ENCODE data around the gene ARID5A. TPM values are rescaled to one million over a fixed set of nuclear protein-coding genes. Genes with fewer than 3 reads are reported as not detected.

The ARID5A gene
- total and polyA plus RNA-seq, 2 of the 13 experiments (the other 11 are each of a cell fraction or from before 2014, with no cell fraction given) = 6.0 to 9.5 TPM

GRCh38 chr2:96556441-96557330, 20.1 kb downstream of the ARID5A start (continued):
- TF ChIP-seq ZNF367 (CRISPR knock-in tag; IDR thresholded peaks at IDR 0.05; ENCODE audit: borderline replicate concordance) = no peak
- peak; percentile 82 for TF ChIP-seq MAZ (IDR thresholded peaks at IDR 0.05; ENCODE audit: borderline replicate concordance, low read depth, low read length)
- peak; percentile 52; the same call in 1 of the 2 replicates for TF ChIP-seq MAZ (CRISPR knock-in tag; IDR thresholded peaks at IDR 0.05; ENCODE audit: low read depth)
- TF ChIP-seq ZBTB4 (CRISPR knock-in tag; IDR thresholded peaks at IDR 0.05; ENCODE audit: borderline replicate concordance) = peak; percentile 70; the same call in 1 of the 2 replicates
- no peak for TF ChIP-seq TIGD3 (CRISPR knock-in tag; IDR thresholded peaks at IDR 0.05; ENCODE audit: borderline replicate concordance)
- peak; percentile 97; the same call in 1 of the 2 replicates for TF ChIP-seq SIN3A (IDR thresholded peaks at IDR 0.05; ENCODE audit: borderline replicate concordance, low read depth, low read length)
- TF ChIP-seq MTA1 (CRISPR knock-in tag; IDR thresholded peaks at IDR 0.05; ENCODE audit: borderline replicate concordance) = no peak
- TF ChIP-seq RNF2 (conservative IDR thresholded peaks at IDR 0.05; ENCODE audit: low read depth) = peak; percentile 90
- TF ChIP-seq, protein P1, sequence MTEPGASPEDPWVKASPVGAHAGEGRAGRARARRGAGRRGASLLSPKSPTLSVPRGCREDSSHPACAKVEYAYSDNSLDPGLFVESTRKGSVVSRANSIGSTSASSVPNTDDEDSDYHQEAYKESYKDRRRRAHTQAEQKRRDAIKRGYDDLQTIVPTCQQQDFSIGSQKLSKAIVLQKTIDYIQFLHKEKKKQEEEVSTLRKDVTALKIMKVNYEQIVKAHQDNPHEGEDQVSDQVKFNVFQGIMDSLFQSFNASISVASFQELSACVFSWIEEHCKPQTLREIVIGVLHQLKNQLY (CRISPR knock-in tag; IDR thresholded peaks at IDR 0.05) = peak; percentile 87
- no peak for TF ChIP-seq DBP (CRISPR knock-in tag; IDR thresholded peaks at IDR 0.05; ENCODE audit: not compliant biosample characterization)
- TF ChIP-seq ZNF790 (CRISPR knock-in tag; IDR thresholded peaks at IDR 0.05; ENCODE audit: borderline replicate concordance) = no peak
- peak; percentile 83; the same call in 1 of the 2 replicates for TF ChIP-seq KDM5B (CRISPR knock-in tag; IDR thresholded peaks at IDR 0.05; ENCODE audit: borderline replicate concordance)
- TF ChIP-seq RBAK (CRISPR knock-in tag; IDR thresholded peaks at IDR 0.05) = no peak
- no peak for TF ChIP-seq GTF3A (CRISPR knock-in tag; conservative IDR thresholded peaks at IDR 0.05)
- no peak for TF ChIP-seq NPAS2 (CRISPR knock-in tag; IDR thresholded peaks at IDR 0.05; ENCODE audit: borderline replicate concordance)
- peak; percentile 71 for TF ChIP-seq DPF2 (CRISPR knock-in tag; IDR thresholded peaks at IDR 0.05; ENCODE audit: borderline replicate concordance, low read depth)
- TF ChIP-seq REXO4 (CRISPR knock-in tag; IDR thresholded peaks at IDR 0.05; ENCODE audit: borderline replicate concordance) = no peak
- TF ChIP-seq ZNF672 (CRISPR knock-in tag; IDR thresholded peaks at IDR 0.05) = 0 out of 2 replicates have a peak, but pooled peaks have one; percentile 12
- no peak for TF ChIP-seq KDM4B (CRISPR knock-in tag; IDR thresholded peaks at IDR 0.05)
- TF ChIP-seq ZFP90 (CRISPR knock-in tag; IDR thresholded peaks at IDR 0.05; ENCODE audit: borderline replicate concordance) = peak; percentile 72; the same call in 1 of the 2 replicates
- TF ChIP-seq KLF15 (CRISPR knock-in tag; IDR thresholded peaks at IDR 0.05; ENCODE audit: borderline replicate concordance) = no peak
- TF ChIP-seq SSRP1 (CRISPR knock-in tag; IDR thresholded peaks at IDR 0.05) = no peak; the same call in 1 of the 2 replicates
- TF ChIP-seq DNMT3B (CRISPR knock-in tag; conservative IDR thresholded peaks at IDR 0.05) = no peak
